ENCODE results near the gene AOC2.

The AOC2 gene

GRCh38 chr17:42844271-42844670 is at the start of gene AOC2:
Gene AOC2 (plus strand): TSS chr17:42844580. CDS start chr17:42844627, 47 bp downstream.
- DNase-seq, result no peak

- DNase-seq, result no peak
Measured at GRCh38 chr17:42795061-42795460, 49.3 kb upstream of the AOC2 start.

GRCh38 chr17:42795465-42795864 is 48.9 kb upstream of the AOC2 start:
- no peak for DNase-seq

GRCh38 chr17:42796066-42796758 is 48.2 kb upstream of the AOC2 start:
- DNase-seq, result no peak

GRCh38 chr17:42797067-42798007 is 47.0 kb upstream of the AOC2 start:
- DNase-seq, result no peak

- DNase-seq, result no peak
Measured at GRCh38 chr17:42798011-42798382, 46.4 kb upstream of the AOC2 start.

GRCh38 chr17:42798383-42799380 is 45.7 kb upstream of the AOC2 start, which contains the start of the genes CNTD1 and COA3:
Gene CNTD1 (plus strand): TSS chr17:42798861. CDS start chr17:42799068, 207 bp downstream.
Gene COA3 (minus strand): TSS chr17:42798704. CDS start chr17:42798681, 23 bp downstream.
- DNase-seq, result peak; percentile 70 to 76

GRCh38 chr17:42803074-42803883 is 41.1 kb upstream of the AOC2 start:
- DNase-seq, result no peak

- no peak for DNase-seq
Measured at GRCh38 chr17:42804918-42805367, 39.4 kb upstream of the AOC2 start.

- no peak for DNase-seq
Measured at GRCh38 chr17:42806249-42806648, 38.1 kb upstream of the AOC2 start.

- DNase-seq, result no peak
Measured at GRCh38 chr17:42809250-42809649, 35.1 kb upstream of the AOC2 start.

GRCh38 chr17:42814633-42815399 is 29.6 kb upstream of the AOC2 start:
- DNase-seq, result peak; percentile 69 to 83

GRCh38 chr17:42817866-42818265 is 26.5 kb upstream of the AOC2 start:
- DNase-seq, result peak; percentile 22 to 30

GRCh38 chr17:42818379-42818778 is 26.0 kb upstream of the AOC2 start:
- DNase-seq, result no peak

GRCh38 chr17:42819939-42820535 is 24.3 kb upstream of the AOC2 start:
- DNase-seq, result peak in 1 of 2 experiments; percentile 71

- no peak for DNase-seq
Measured at GRCh38 chr17:42821176-42821575, 23.2 kb upstream of the AOC2 start.

GRCh38 chr17:42827472-42827871 is 16.9 kb upstream of the AOC2 start:
- DNase-seq, result no peak

- DNase-seq, result no peak
Measured at GRCh38 chr17:42830971-42831370, 13.4 kb upstream of the AOC2 start.

GRCh38 chr17:42832213-42832933 is 12.0 kb upstream of the AOC2 start:
- peak in 1 of 2 experiments; percentile 51 for DNase-seq

All from SW 1271 (cell line).